ENCODE measurements around the gene RARS2.
"Not testable (repeated sequence)": the region's sequence is repeated elsewhere in the genome, so short reads cannot be mapped to it uniquely, and the experiment has no call there.

Gene RARS2

GRCh38 chr6:87489326-87489725 lies 100.5 kb downstream of the RARS2 start:
- H3K27me3 ChIP-seq (replicated peaks; ENCODE audit: control insufficient read depth, insufficient read depth, low read length); DNase-seq (ENCODE audit: low read depth): not testable (repeated sequence)

DNA sequence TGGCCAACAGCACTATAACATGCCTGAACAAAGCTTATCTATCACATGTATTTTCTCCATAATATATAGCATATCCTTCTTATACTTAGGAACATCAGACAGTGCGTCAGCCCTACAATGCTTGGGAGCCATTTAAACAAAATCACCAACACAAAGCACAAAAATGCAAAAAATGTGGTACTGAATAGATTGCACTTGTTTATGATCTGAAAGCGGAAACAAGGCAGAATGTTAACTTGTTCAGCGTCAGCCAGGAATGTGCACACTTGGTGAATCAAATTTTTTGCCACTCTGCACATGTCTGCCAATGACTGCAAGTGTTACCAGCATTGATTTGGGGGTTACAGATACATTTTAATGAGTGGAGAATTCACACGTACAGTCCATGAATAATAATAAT lies 102.2 kb downstream of the RARS2 start:
- peaks cover 21% of the 10 kb centered on the region for H3K36me3 ChIP-seq (ENCODE audit: control insufficient read depth, insufficient read depth, low read length, severe bottlenecking)
- no peak for DNase-seq (ENCODE audit: low read depth)
- H3K27me3 ChIP-seq (replicated peaks; ENCODE audit: control insufficient read depth, insufficient read depth, low read length): no peaks in the 10 kb centered on the region
- H3K4me3 ChIP-seq (ENCODE audit: low read length): no peak overlapping the region
- H3K4me1 ChIP-seq (ENCODE audit: control insufficient read depth, insufficient read depth, low read length): no peaks in the 10 kb centered on the region
- no peaks in the 10 kb centered on the region for H3K9me3 ChIP-seq (ENCODE audit: control insufficient read depth, low read length)
- no peak overlapping the region for H3K9ac ChIP-seq (ENCODE audit: low read length)

More at GRCh38 chr6:87489326-87489725, 100.5 kb downstream of the RARS2 start:
- not testable (repeated sequence) for H3K9ac ChIP-seq (ENCODE audit: low read length); H3K9me3 ChIP-seq (ENCODE audit: control insufficient read depth, low read length); H3K4me3 ChIP-seq (ENCODE audit: low read length); H3K4me1 ChIP-seq (ENCODE audit: control insufficient read depth, insufficient read depth, low read length)
- H3K36me3 ChIP-seq (ENCODE audit: control insufficient read depth, insufficient read depth, low read length, severe bottlenecking): peaks cover 21% of the 10 kb centered on the region

DNA sequence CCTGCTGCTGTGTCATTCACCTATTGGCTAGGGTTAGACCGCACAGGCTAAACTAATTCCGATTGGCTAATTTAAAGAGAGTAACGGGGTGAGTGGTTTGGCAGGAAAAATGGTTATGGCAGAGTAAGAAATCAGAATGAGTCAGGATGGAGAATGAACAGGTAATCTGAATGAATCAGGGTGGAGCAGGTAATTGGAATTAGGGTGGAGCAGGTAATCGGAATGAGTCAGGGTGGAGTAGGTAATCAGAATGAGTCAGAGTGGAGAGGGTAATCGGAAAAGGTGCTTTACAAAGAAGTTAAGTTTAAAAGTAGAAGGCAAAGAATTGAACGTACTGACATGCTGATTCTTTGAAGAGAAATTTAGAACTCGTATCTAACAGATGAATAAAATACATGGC lies 105.3 kb downstream of the RARS2 start:
- no peak overlapping the region for H3K9ac ChIP-seq (ENCODE audit: low read length)
- H3K27me3 ChIP-seq (replicated peaks; ENCODE audit: control insufficient read depth, insufficient read depth, low read length): no peaks in the 10 kb centered on the region
- H3K9me3 ChIP-seq (ENCODE audit: control insufficient read depth, low read length): no peaks in the 10 kb centered on the region
- no peak for DNase-seq (ENCODE audit: low read depth)
- peaks cover 9% of the 10 kb centered on the region for H3K36me3 ChIP-seq (ENCODE audit: control insufficient read depth, insufficient read depth, low read length, severe bottlenecking)
- H3K4me1 ChIP-seq (ENCODE audit: control insufficient read depth, insufficient read depth, low read length): no peaks in the 10 kb centered on the region
- no peak overlapping the region for H3K4me3 ChIP-seq (ENCODE audit: low read length)

DNA sequence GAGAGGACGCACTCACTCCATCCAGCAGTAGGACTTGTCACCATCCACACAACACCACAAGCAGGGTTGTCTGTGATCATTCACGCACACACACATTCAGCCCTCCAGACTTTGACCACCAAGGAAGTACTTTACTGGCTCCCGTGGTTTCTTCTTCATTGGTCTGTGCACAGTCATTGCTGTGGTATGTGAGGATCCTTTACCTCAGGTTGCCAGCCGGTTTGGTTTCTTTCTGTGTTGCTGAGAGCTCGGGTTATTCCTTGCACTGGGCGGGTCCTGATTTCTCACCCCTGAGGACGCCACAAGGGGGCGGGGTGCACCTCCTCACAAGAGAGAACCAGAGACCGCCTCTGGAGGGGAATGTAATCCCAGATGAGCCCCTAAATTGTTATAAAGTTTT lies 105.9 kb downstream of the RARS2 start:
- no peak overlapping the region for H3K9ac ChIP-seq (ENCODE audit: low read length)
- DNase-seq (ENCODE audit: low read depth): peak; percentile 7
- peaks cover 9% of the 10 kb centered on the region for H3K36me3 ChIP-seq (ENCODE audit: control insufficient read depth, insufficient read depth, low read length, severe bottlenecking)
- no peaks in the 10 kb centered on the region for H3K4me1 ChIP-seq (ENCODE audit: control insufficient read depth, insufficient read depth, low read length)
- no peak overlapping the region for H3K4me3 ChIP-seq (ENCODE audit: low read length)
- H3K9me3 ChIP-seq (ENCODE audit: control insufficient read depth, low read length): no peaks in the 10 kb centered on the region
- H3K27me3 ChIP-seq (replicated peaks; ENCODE audit: control insufficient read depth, insufficient read depth, low read length): no peaks in the 10 kb centered on the region

- peak; percentile 11 for DNase-seq (ENCODE audit: low read depth)
- Histone ChIP-seq H3K36me3 (ENCODE audit: control insufficient read depth, insufficient read depth, low read length, severe bottlenecking) (peaks cover 18% of the 10 kb centered on the region), H3K27me3 (replicated peaks; ENCODE audit: control insufficient read depth, insufficient read depth, low read length) (no peaks in the 10 kb centered on the region), H3K9me3 (ENCODE audit: control insufficient read depth, low read length) (peaks cover 3% of the 10 kb centered on the region), H3K4me1 (ENCODE audit: control insufficient read depth, insufficient read depth, low read length) (no peaks in the 10 kb centered on the region), H3K9ac (ENCODE audit: low read length) (no peak overlapping the region), H3K4me3 (ENCODE audit: low read length) (no peak overlapping the region)
Observed at GRCh38 chr6:87482366-87482765, 107.4 kb downstream of the RARS2 start.

DNA sequence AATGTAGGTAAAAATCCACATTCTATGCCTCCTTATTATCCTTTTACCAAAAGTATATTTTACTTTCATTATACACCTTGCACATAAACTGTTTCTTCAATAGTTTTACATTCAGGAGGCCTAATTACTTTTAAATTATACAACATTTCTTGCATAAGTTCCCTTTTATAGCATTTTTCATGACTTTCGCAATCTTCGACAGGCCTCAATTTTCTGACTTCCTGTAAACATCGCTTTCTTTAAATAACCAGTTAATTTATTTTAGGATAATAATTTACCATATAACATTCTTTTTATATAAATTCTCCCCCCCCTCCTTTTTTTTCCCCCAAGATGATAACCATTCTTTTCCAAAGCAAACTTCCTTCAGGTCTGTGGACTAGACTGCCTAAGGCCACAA lies 107.9 kb downstream of the RARS2 start:
- H3K9ac ChIP-seq (ENCODE audit: low read length): no peak overlapping the region

GRCh38 chr6:87473419-87473903 lies 116.3 kb downstream of the RARS2 start:
- DNase-seq (ENCODE audit: low read depth): peak; percentile 80
- no peaks in the 10 kb centered on the region for H3K27me3 ChIP-seq (replicated peaks; ENCODE audit: control insufficient read depth, insufficient read depth, low read length)
- peak overlapping the region; percentile 99 for H3K9ac ChIP-seq (ENCODE audit: low read length)

More for the DNA sequence above, 107.9 kb downstream of the RARS2 start:
- Histone ChIP-seq H3K4me3 (ENCODE audit: low read length) (no peak overlapping the region), H3K36me3 (ENCODE audit: control insufficient read depth, insufficient read depth, low read length, severe bottlenecking) (peaks cover 18% of the 10 kb centered on the region), H3K4me1 (ENCODE audit: control insufficient read depth, insufficient read depth, low read length) (no peaks in the 10 kb centered on the region), H3K9me3 (ENCODE audit: control insufficient read depth, low read length) (peaks cover 3% of the 10 kb centered on the region), H3K27me3 (replicated peaks; ENCODE audit: control insufficient read depth, insufficient read depth, low read length) (no peaks in the 10 kb centered on the region)
- DNase-seq (ENCODE audit: low read depth): peak; percentile 18

GRCh38 chr6:87472525-87473418 lies 117.0 kb downstream of the RARS2 start, which contains the start of gene SLC35A1:
TSS of gene SLC35A1 (plus strand) at chr6:87472974. CDS start at chr6:87473004, 30 bp downstream.
- Histone ChIP-seq H3K9ac (ENCODE audit: low read length) (peak within 1 kb of the TSS; percentile 99), H3K9me3 (ENCODE audit: control insufficient read depth, low read length) (no peaks in the 10 kb centered on the region), H3K4me3 (ENCODE audit: low read length) (peak within 1 kb of the TSS; percentile 98), H3K36me3 (ENCODE audit: control insufficient read depth, insufficient read depth, low read length, severe bottlenecking) (peaks cover 1% of the 10 kb centered on the region), H3K27me3 (replicated peaks; ENCODE audit: control insufficient read depth, insufficient read depth, low read length) (no peaks in the 10 kb centered on the region), H3K4me1 (ENCODE audit: control insufficient read depth, insufficient read depth, low read length) (peaks cover 7% of the 10 kb centered on the region)
- DNase-seq (ENCODE audit: low read depth): peak; percentile 90

More at GRCh38 chr6:87473419-87473903, 116.3 kb downstream of the RARS2 start:
- H3K9me3 ChIP-seq (ENCODE audit: control insufficient read depth, low read length): peaks cover 2% of the 10 kb centered on the region
- peaks cover 8% of the 10 kb centered on the region for H3K36me3 ChIP-seq (ENCODE audit: control insufficient read depth, insufficient read depth, low read length, severe bottlenecking)
- peak overlapping the region; percentile 98 for H3K4me3 ChIP-seq (ENCODE audit: low read length)
- peaks cover 7% of the 10 kb centered on the region for H3K4me1 ChIP-seq (ENCODE audit: control insufficient read depth, insufficient read depth, low read length)

- no peak for DNase-seq (ENCODE audit: low read depth)
- H3K36me3 ChIP-seq (ENCODE audit: control insufficient read depth, insufficient read depth, low read length, severe bottlenecking): no peaks in the 10 kb centered on the region
Observed at GRCh38 chr6:87465051-87465450, 124.7 kb downstream of the RARS2 start.

More at GRCh38 chr6:87465051-87465450, 124.7 kb downstream of the RARS2 start:
- H3K9me3 ChIP-seq (ENCODE audit: control insufficient read depth, low read length): no peaks in the 10 kb centered on the region
- no peak overlapping the region for H3K4me3 ChIP-seq (ENCODE audit: low read length)
- H3K27me3 ChIP-seq (replicated peaks; ENCODE audit: control insufficient read depth, insufficient read depth, low read length): no peaks in the 10 kb centered on the region
- H3K4me1 ChIP-seq (ENCODE audit: control insufficient read depth, insufficient read depth, low read length): no peaks in the 10 kb centered on the region
- no peak overlapping the region for H3K9ac ChIP-seq (ENCODE audit: low read length)
